ENCODE data around the gene WDR49.

The WDR49 gene

DNA sequence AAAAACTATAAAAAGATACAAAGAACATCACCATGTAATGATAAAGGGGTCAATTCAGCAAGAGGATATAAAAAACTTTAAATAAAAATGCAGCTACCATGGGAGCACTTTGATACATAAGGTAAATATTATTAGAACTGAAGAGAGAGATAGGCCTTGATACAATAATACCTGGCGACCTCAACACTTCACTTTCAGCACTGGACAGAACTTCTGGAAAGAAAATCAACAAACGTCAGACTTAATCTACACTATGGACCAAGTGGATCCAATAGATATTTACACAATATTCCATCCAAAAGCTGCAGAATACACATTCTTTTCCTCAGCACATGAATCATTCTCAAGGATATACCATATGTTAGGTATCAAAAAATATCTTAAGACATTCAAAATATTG lies 42.0 kb downstream of the WDR49 start:
- no peak for DNase-seq

- no peak for DNase-seq
Observed at GRCh38 chr3:167609156-167609555, 44.6 kb downstream of the WDR49 start.

GRCh38 chr3:167606836-167607235 lies 46.9 kb downstream of the WDR49 start:
- DNase-seq, result no peak

- DNase-seq, result no peak
Observed at GRCh38 chr3:167605871-167606270, 47.9 kb downstream of the WDR49 start.

GRCh38 chr3:167602041-167602440 lies 51.7 kb downstream of the WDR49 start:
- no peak for DNase-seq

GRCh38 chr3:167587651-167588050 lies 66.1 kb downstream of the WDR49 start:
- DNase-seq, result no peak

DNA sequence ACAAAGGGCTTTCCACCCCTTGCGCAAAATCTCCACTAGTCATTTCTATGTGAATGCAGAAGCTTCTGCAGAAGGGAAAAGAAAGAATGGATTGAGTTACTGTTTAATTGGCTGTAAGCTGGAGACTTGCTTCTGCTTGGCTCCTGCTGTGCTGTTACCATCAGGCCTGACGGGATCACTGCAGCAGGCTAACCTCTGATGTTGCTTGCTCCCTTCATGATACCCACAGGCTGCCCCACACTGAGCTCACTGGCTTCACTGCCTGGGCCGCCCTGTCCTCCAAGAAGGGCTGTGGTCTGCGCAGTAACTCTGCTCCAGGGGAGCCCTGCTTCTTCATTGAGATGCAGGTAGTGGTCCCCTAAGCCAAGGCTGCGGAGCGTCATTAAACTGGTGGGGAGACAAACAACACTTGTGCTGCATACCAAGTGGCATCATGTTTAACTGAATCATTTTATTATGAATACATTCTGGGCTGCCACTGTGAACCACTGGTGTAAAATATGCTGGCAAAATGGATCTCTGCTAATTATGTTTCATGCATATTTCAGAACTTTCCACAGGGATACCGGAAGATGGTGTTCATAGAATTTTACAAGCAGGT lies 78.6 kb downstream of the WDR49 start:
- DNase-seq, result no peak

GRCh38 chr3:167572991-167573390 lies 80.8 kb downstream of the WDR49 start:
- no peak for DNase-seq

- no peak for DNase-seq
Observed at GRCh38 chr3:167568634-167569033, 85.1 kb downstream of the WDR49 start.

DNA sequence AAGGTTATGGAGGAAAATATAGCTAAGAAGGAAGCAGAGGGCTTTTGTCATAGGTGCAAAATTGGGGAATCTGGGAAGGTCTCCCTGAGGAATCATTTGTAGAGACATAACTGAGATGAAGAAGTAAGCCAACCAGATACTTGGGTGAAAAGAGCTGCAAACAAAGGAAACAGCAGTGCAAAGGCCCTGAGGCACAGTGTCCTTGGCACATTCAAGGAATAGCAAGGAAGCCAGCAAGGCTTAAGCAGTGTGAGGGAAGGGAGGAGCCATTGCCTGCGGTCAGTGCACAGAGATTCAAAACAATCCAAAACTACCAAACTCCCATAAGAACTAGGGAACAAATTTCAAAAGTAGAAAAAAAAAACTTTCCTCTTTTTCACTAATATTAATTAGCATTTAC lies 88.3 kb downstream of the WDR49 start:
- no peak for DNase-seq

DNA sequence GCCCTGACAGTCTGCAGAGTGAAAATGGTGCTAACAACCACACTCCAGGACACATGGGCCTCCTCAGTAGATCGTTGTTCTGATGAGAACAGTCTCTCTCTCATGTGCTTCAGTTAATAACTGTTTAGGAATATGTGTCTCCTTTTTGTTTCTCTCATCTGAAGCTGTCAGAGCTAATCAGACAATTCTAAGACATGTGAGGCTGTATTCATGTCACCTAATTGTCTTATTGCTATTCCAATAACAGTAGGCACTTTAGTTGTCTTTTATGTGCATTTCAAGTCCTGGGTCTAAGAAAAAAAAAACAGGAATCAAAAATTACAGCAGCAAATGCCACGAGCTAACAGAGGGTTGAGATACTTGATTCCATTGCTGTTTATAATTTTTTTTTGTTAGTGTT lies 89.1 kb downstream of the WDR49 start:
- no peak for DNase-seq

DNA sequence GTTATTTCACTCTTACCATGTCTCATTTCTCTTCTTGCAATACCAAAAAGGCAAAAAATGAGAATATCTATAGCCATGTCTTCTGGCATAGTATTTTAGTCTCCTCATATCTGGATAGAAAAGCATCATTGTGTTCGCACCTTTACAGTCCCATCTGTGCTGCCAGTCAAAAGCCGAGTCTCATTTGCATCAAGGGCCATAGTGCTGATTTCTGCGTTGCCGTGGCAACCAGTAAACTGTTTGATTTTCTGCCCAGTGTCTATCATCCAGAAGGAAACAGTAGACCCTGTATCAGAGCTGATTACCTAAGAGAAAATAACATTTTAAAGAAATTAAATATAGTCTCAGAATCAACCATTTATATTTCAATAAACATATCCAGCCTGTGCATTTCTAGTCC lies 93.8 kb downstream of the WDR49 start:
- no peak for DNase-seq

DNA sequence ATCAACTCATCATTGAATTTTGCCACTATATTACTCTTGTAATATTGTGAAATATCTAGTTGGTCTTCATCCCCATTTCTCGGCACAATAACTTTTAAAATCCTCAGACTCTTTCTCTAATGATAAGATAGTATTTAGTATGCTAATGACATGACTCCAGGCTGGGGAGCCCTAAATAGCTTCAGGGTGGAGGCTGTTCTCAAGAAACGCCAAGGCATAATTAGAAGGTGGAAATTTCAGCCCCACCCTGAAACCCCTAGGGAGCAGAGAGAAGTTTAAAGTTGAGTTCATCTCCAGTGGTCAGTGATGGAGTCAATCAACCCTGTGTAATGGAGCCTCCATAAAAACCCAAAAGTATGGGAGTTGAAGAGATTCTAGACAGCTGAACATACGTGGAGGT lies 98.8 kb downstream of the WDR49 start:
- DNase-seq, result no peak

- DNase-seq, result no peak
Observed at GRCh38 chr3:167538081-167538480, 115.7 kb downstream of the WDR49 start.

DNA sequence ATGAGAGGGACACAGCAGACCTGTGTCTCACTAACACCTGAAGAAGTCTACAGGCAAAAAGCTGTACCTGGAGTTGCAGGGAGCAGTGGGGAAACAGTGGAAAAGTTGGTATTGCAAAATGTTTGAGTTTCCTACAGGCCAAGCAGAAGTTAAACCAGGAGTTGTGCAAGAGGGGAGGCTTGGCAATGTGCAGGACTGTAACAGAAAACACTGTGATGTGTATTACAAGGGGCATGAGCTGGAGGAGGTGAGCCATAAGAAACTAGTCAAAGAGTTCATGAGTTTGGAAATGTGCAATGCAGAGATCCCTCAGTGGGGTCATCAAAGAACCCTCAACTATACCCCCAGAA lies 132.8 kb downstream of the WDR49 start:
- no peak for DNase-seq

- DNase-seq, result no peak
Observed at GRCh38 chr3:167520266-167521005, 133.3 kb downstream of the WDR49 start.

DNA sequence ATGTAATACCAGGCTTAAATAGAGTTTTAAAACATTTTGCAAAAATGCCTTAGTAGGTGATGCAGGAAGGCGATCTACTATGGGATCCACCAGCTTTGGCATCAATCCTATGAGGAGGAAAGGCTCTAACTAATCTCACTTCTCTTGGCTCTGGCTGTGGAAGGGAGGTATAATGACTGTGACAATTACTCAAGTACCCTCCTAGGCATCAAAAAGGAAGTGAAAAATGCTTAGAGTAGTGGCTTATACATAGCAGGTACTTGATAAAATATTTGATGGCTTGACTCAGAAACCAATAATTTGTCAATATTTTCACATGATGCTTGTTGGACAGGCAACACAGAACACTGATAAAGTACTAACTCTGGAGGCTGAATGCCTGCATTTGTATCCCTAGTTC lies 145.8 kb downstream of the WDR49 start:
- DNase-seq, result no peak

- DNase-seq, result no peak
Observed at GRCh38 chr3:167502401-167502800, 151.3 kb downstream of the WDR49 start.

GRCh38 chr3:167501941-167502340 lies 151.8 kb downstream of the WDR49 start:
- no peak for DNase-seq

DNA sequence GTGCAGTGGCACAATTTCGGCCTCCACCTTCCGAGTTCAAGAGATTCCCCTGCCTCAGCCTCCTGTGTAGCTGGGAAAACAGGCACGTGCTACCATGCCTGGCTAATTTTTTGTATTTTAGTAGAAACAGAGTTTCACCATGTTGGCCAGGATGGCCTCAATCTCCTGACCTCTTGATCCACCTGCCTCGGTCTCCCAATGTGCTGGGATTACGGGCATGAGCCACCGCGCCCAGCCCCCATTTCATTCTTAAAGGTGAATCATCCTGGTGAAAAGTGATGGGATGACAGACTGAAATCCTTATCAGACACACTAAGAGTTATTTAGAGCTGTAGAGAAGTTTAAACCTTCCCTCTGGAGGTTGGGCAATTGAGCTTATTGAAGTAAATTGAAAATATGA lies 155.8 kb downstream of the WDR49 start:
- DNase-seq, result no peak

DNA sequence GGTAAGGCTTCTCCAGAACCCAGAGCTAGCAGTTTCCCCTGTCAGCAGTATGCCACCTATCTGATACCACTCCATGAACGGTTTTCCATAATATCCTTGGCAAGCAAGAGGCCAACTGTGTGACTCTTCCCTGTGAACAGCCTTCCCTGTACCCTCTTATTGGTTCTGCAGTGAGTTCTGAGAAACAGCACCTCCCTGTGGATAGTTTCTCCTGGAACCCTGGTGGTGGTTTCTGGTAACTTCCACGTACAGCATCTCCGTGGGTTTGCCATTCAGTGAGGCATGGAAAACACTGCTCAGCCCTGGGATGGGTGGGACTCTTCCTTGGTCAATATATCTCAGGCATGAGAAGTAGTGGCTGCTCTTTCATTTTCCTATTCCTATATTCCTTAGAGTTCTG lies 160.5 kb downstream of the WDR49 start:
- DNase-seq, result no peak

GRCh38 chr3:167491621-167492020 lies 162.1 kb downstream of the WDR49 start:
- DNase-seq, result no peak

- no peak for DNase-seq
Observed at GRCh38 chr3:167489571-167489970, 164.2 kb downstream of the WDR49 start.

- no peak for DNase-seq
Observed at GRCh38 chr3:167487556-167487955, 166.2 kb downstream of the WDR49 start.

- no peak for DNase-seq
Observed at GRCh38 chr3:167484551-167484950, 169.2 kb downstream of the WDR49 start.
